GM23338 (cell line): ENCODE data around the gene AHR. TPM values are rescaled to one million over a fixed set of nuclear protein-coding genes. Genes with fewer than 3 reads are reported as not detected.
A peak's percentile ranks its signal among the peaks of the same experiment; 100 is the strongest.

Source experiments
- ATAC-seq: fragments of 200-7000 bp; cut with Tn5 transposase; 3 replicates; pipeline ENCODE4 v1.9.1; 2020
- DNase-seq: peaks from one replicate; pipeline ENCODE4 v3.0.0-alpha.2; 2015; ENCODE audit warnings: low spot score
- H2AFZ ChIP-seq: fragments of 200-600 bp; sonication (generic); 2 replicates; pipeline ENCODE4 v1.8.0; 2016; ENCODE audit warnings: antibody characterized with exemption, mild to moderate bottlenecking, moderate library complexity
- H3F3A ChIP-seq: fragments of 200-600 bp; sonication (generic); replicated peaks from 2 replicates; pipeline ENCODE4 v1.8.0; 2017; ENCODE audit warnings: antibody characterized with exemption, mixed run types, low read depth
- H3K27ac ChIP-seq: fragments of 200-600 bp; sonication (generic); 2 replicates; pipeline ENCODE4 v1.6.1; 2016; ENCODE audit warnings: low read depth
- H3K27me3 ChIP-seq: fragments of 200-600 bp; sonication (generic); 2 replicates; pipeline ENCODE4 v1.8.0; 2016; ENCODE audit warnings: mild to moderate bottlenecking, mixed run types, moderate library complexity; ENCODE audit not compliant: insufficient read depth
- H3K36me3 ChIP-seq: fragments of 200-600 bp; sonication (generic); 2 replicates; pipeline ENCODE4 v1.8.0; 2016; ENCODE audit warnings: mild to moderate bottlenecking; ENCODE audit not compliant: insufficient read depth
- H3K4me1 ChIP-seq: fragments of 200-600 bp; sonication (generic); 2 replicates; pipeline ENCODE4 v1.8.0; 2016; ENCODE audit warnings: mild to moderate bottlenecking, moderate library complexity; ENCODE audit not compliant: insufficient read depth
- H3K4me2 ChIP-seq: fragments of 200-600 bp; sonication (generic); 2 replicates; pipeline ENCODE4 v1.7.1; 2017; ENCODE audit warnings: mixed run types
- H3K4me3 ChIP-seq: fragments of 200-600 bp; sonication (generic); 2 replicates; pipeline ENCODE4 v1.6.1; 2016; ENCODE audit warnings: mixed run types
- H3K79me2 ChIP-seq: fragments of 200-600 bp; sonication (generic); replicated peaks from 2 replicates; pipeline ENCODE4 v1.8.0; 2017; ENCODE audit warnings: mild to moderate bottlenecking; ENCODE audit not compliant: insufficient read depth
- H3K9me2 ChIP-seq: fragments of 200-600 bp; sonication (generic); 2 replicates; pipeline ENCODE4 v1.8.0; 2017; ENCODE audit not compliant: insufficient read depth
- H4K20me1 ChIP-seq: fragments of 200-600 bp; sonication (generic); replicated peaks from 2 replicates; pipeline ENCODE4 v1.8.0; 2017; ENCODE audit warnings: mild to moderate bottlenecking; ENCODE audit not compliant: insufficient read depth
- H3K27ac Mint-ChIP-seq: 2 replicates; pipeline ENCODE4 v1.8.0; 2020; ENCODE audit warnings: inconsistent platforms, mild to moderate bottlenecking, moderate library complexity, mixed read lengths
- H3K27me3 Mint-ChIP-seq: 3 replicates; pipeline ENCODE4 v1.8.0; 2022; ENCODE audit warnings: low read depth, mild to moderate bottlenecking, moderate library complexity, mixed read lengths, inconsistent platforms; ENCODE audit not compliant: insufficient read depth, poor library complexity
- H3K36me3 Mint-ChIP-seq: 3 replicates; pipeline ENCODE4 v1.8.0; 2021; ENCODE audit warnings: low read depth, mild to moderate bottlenecking, inconsistent platforms, moderate library complexity, mixed read lengths
- H3K4me1 Mint-ChIP-seq: 3 replicates; pipeline ENCODE4 v1.8.0; 2020; ENCODE audit warnings: mild to moderate bottlenecking, inconsistent platforms, mixed read lengths
- H3K4me3 Mint-ChIP-seq: 3 replicates; pipeline ENCODE4 v1.8.0; 2021; ENCODE audit warnings: moderate library complexity, mild to moderate bottlenecking, inconsistent platforms, mixed read lengths
- H3K9me3 Mint-ChIP-seq: 3 replicates; pipeline ENCODE4 v1.8.0; 2020; ENCODE audit warnings: moderate library complexity, mild to moderate bottlenecking, inconsistent platforms, mixed read lengths
- CREB1 ChIP-seq: fragments of 250-450 bp; sonication (Bioruptor Pico); IDR thresholded peaks from 2 replicates; pipeline ENCODE4 v1.5.0; 2020; ENCODE audit warnings: low read depth, mild to moderate bottlenecking, moderate library complexity
- EZH2 ChIP-seq: fragments of 200-600 bp; sonication (generic); IDR thresholded peaks from one replicate; pipeline ENCODE4 v1.8.0; 2017; ENCODE audit warnings: antibody characterized with exemption, mild to moderate bottlenecking, low read depth; ENCODE audit not compliant: unreplicated experiment
- POLR2AphosphoS5 ChIP-seq: IDR thresholded peaks from 2 replicates; pipeline ENCODE4 v1.6.1; 2016; ENCODE audit warnings: antibody characterized with exemption, low read depth
- REST ChIP-seq: IDR thresholded peaks from one replicate; pipeline ENCODE4 v1.6.1; 2018; ENCODE audit warnings: antibody characterized with exemption; ENCODE audit not compliant: unreplicated experiment
- STAT1 ChIP-seq: IDR thresholded peaks from one replicate; pipeline ENCODE4 v1.6.1; 2016; ENCODE audit warnings: antibody characterized with exemption; ENCODE audit not compliant: unreplicated experiment
- ZNF331 ChIP-seq: fragments of 250-450 bp; sonication (Bioruptor Pico); IDR thresholded peaks from 2 replicates; pipeline ENCODE4 v1.5.0; 2020; ENCODE audit warnings: low read depth, mild to moderate bottlenecking, moderate library complexity
- ZNF462 ChIP-seq: fragments of 250-450 bp; sonication (Bioruptor Pico); IDR thresholded peaks from 2 replicates; pipeline ENCODE4 v1.5.0; 2020; ENCODE audit warnings: mild to moderate bottlenecking, moderate library complexity
- polyA plus RNA-seq: library from polyadenylated mRNA; unstranded; fragments of >200 nt; fragmentation: Nextera tagmentation; extraction: Ambion mirVana; gene quantifications from 2 replicates; pipeline ENCODE4 v1.2.1, GENCODE V29; 2016
- total RNA-seq: library from RNA; depleted of rRNA; stranded (reverse); fragments of >200 nt; shearing (Covaris generic); gene quantifications from 2 replicates; pipeline ENCODE4 v1.2.3, GENCODE V29; 2014

Gene AHR
- total and polyA plus RNA-seq, 2 experiments from 2014 or later, result 3.4 to 14.9 TPM

GRCh38 chr7:17307558-17307957 lies 9.1 kb downstream of the AHR start (continued):
- no peak for TF ChIP-seq REST
- TF ChIP-seq CREB1, result no peak
- TF ChIP-seq ZNF331 (CRISPR knock-in tag), result no peak
- no peak for TF ChIP-seq POLR2AphosphoS5

GRCh38 chr7:17307969-17308648 lies 9.7 kb downstream of the AHR start:
- Histone ChIP-seq H3K27me3 (no peaks in the 10 kb centered on the region), H3K9me2 (no peaks in the 10 kb centered on the region), H4K20me1 (no peaks in the 10 kb centered on the region), H3K4me1 (peaks cover 52% of the 10 kb centered on the region), H3K4me3 (no peak overlapping the region), H3K79me2 (peaks cover 71% of the 10 kb centered on the region), H3K27ac (no peak overlapping the region), H3F3A (no peaks in the 10 kb centered on the region), H3K36me3 (no peaks in the 10 kb centered on the region), H3K4me2 (no peak overlapping the region), H2AFZ (no peak overlapping the region)
- Mint-ChIP-seq H3K4me3 (no peak overlapping the region), H3K36me3 (no peaks in the 10 kb centered on the region), H3K27ac (no peak overlapping the region), H3K4me1 (peaks cover 43% of the 10 kb centered on the region), H3K9me3 (no peaks in the 10 kb centered on the region), H3K27me3 (no peaks in the 10 kb centered on the region)
- no peak for TF ChIP-seq STAT1
- no peak for TF ChIP-seq EZH2
- TF ChIP-seq ZNF462 (CRISPR knock-in tag), result no peak
- DNase-seq, result peak; percentile 29
- ATAC-seq, result no peak
